ENCODE measurements around the gene SLK.

SLK gene

DNA sequence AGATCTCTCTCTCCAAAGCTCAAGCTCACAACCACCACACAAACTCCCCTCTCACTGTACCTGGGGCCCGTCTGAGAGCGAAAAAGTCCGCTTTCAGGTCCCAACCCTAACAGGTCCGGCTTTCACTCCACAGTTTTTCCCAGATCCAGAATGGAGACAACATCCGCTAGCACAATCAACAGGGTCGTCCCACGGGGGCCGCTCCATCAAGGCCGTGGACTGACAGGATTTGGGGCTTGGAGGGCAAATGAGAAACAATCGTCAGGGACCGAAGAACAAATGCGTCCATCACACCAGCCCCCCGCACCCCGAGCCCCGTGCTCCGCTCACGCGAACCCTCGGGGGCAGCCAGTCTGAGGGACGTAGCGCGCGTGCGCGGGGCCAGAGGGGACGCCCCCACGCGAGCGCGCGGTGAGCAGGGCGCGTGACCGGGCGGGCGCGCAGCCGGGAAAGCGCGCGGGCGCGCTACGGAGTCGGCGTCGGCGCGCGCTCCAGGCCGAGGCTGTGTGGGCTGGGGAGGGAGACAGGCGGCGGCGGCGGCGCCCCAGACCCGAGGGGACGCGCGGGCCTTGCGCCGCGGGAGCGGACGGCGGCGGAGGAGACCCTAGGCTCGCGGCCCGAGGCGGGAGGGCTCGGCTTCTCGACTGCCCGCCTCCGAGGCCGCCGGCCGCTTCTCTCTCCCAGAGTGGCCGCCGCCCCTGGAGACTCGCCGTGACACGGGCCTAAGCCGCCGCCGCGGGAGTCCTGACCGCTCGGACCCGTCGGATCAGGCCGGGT is at the start of gene SLK:
Gene SLK (plus strand): TSS at position 470 of the 777 bp plus-strand sequence. CDS start 606 bp downstream, outside the sequence.
- DNase-seq = peak; percentile 57

- DNase-seq = no peak
These were observed 49.5 kb upstream of the SLK start for GRCh38 chr10:103917302-103918052.

- peak; percentile 88 for DNase-seq
These were observed 48.7 kb upstream of the SLK start, which contains the start of gene STN1 for GRCh38 chr10:103918053-103918846. Gene STN1 (minus strand): TSS chr10:103918184. CDS start chr10:103917594, 590 bp downstream.

DNA sequence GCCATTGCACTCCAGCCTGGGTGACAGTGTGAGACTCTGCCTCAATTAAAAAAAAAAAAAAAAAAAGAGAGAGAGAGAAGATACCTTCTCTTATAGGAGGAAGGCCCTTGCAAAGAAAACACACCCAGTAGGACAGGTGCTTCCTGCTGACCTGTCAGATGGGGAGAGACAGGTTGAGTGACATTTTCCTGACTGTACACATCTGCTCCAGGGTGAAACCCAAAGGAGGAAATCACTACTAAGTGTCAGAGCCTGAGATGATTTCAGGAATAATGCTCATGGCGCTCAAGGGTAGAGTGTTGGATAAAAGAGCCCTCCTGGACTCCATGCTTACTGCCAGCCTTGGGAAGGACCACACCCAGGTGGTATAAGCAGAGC is 47.3 kb upstream of the SLK start:
- no peak for DNase-seq

GRCh38 chr10:103921248-103921647 is 45.7 kb upstream of the SLK start:
- DNase-seq = no peak

- DNase-seq = no peak
These were observed 45.2 kb upstream of the SLK start for GRCh38 chr10:103921750-103922195.

DNA sequence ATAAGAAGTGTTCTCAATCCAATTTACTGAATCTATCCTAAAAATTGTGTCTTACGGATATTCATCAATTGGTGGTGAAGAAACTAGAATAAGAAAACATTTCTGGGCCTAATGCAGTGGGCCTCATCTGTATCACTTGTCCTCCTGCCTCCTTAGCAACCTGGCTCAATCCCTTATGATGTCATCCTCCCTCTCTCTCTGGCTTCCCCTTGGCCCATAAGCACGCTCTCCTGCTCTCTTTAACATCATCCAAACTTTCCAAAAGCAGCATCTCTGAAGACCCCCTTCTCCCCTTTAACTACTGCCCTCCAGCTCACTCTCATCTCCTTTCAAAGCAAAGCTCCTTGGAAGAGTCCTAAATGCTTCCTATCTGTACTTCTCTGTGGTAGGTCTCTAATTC is 44.3 kb upstream of the SLK start:
- no peak for DNase-seq

DNA sequence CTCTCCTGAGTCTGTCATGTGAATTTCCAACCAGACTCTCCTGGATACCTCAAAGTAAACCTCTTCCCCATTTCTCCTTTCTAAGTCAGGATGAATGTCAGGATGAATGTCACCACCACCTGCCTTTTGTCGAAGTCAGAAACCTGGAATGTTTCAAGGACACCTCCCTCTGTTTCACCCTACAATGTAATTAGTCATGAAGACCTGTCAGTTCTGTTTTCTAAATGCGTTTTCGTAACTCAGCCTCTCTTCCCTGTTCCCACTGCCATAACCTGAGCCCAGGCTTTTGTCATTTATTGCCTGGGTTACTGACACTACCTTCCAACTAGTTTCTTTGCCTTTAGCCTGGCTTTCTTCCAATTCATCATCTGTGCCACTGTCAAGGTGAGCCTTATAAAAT is 43.4 kb upstream of the SLK start:
- no peak for DNase-seq

- DNase-seq = no peak
These were observed 41.3 kb upstream of the SLK start for GRCh38 chr10:103925591-103925990.

- DNase-seq = no peak
These were observed 40.1 kb upstream of the SLK start for GRCh38 chr10:103926722-103927319.

GRCh38 chr10:103928784-103929183 is 38.2 kb upstream of the SLK start:
- DNase-seq = no peak

- DNase-seq = no peak
These were observed 37.5 kb upstream of the SLK start for GRCh38 chr10:103929381-103929921.

- DNase-seq = no peak
These were observed 36.5 kb upstream of the SLK start for GRCh38 chr10:103930449-103930848.

DNA sequence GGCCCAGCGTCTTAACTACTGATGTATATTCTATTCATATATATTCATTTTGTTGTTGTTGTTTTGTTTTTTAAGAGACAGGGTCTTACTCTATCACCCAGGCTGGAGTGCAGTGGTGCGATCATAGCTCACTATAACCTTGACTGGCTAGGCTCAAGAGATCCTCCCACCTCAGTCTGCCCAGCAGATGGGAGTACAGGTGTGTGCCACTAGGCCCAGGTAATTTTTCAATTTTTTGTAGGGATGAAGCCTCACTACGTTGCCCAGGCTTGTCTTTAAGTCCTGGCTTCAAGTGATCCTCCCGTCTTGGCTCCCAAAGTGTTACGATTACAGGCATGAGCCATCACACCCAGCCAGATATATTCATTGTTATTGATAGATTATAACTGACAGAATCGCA is 36.1 kb upstream of the SLK start:
- DNase-seq = no peak

DNA sequence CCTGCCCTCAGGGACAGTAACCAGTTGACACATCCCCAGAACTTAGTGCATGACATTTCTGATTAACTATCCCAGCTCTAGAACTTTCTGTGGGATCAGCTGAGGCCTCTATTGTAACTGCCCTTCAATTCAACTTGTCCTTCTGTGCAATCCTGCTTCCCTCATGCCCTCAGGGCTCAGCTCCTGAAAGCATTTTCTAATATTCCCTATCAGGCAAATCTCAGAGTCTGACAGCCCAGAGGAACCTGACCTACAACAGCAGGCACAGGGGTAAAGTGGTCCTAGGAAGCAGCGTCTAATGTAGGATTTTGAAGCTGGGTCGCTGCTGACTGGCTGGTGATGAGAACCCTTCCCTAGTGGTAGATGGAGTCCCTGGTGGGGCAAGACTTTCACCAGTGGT is 35.3 kb upstream of the SLK start:
- no peak for DNase-seq

GRCh38 chr10:103932271-103932670 is 34.7 kb upstream of the SLK start:
- no peak for DNase-seq

DNA sequence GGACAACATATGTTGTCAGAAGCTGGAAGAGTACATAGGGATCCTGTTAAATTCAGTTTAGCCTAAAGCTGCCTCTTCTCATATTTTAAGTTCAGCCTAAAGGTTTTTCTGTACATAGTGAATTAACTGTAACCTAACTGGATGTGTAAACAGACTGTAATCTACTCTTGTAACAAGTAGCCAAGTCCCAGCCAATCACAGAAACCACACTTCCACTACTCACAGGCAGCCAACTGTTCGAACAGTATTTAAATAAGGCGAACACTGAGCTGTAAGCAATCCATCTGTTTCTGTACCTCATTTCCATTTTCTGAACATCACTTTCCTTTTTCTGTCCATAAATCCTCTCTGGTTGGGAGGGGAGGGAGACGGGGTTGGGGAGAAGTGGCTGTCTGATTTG is 34.0 kb upstream of the SLK start:
- peak; percentile 7 for DNase-seq

- DNase-seq = no peak
These were observed 33.3 kb upstream of the SLK start for GRCh38 chr10:103933557-103934121.

DNA sequence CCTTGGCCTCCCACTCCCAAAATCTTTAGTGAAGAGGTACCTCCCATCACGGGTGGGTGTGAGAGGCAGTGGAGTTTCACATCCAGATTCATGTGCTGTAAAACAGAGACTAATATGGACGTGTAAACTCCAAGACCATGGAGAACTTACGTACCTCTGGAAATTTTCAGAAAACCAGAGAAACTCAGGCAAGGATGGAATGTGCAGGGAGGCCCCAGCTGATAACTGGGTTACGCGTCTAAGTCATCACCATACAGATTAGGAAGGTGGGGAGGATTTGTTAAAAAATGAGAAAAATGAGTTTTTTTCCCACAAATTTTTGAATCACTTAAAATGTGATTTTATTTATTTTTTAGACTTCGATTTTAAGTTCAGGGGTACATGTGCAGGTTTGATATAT is 32.6 kb upstream of the SLK start:
- no peak for DNase-seq

- DNase-seq = no peak
These were observed 30.9 kb upstream of the SLK start for GRCh38 chr10:103936022-103936421.

DNA sequence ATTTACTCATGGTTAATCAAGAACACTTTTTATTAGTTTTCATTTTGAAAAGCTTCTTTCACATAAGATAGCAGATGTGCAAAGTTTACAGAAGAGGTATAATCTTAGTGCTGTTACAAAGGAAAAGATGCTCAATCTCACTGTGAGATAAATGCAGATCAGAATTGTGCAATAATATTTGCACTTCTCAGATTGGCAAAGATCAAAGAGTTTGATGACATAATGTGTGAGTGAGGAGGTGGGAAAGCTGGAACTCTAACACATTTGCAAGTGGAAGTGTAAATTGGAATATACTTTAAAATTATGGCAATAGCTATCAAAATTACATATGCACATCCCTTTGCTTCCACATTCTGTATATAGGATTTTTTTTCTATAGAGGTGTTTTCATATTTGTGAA is 27.4 kb upstream of the SLK start:
- no peak for DNase-seq

DNA sequence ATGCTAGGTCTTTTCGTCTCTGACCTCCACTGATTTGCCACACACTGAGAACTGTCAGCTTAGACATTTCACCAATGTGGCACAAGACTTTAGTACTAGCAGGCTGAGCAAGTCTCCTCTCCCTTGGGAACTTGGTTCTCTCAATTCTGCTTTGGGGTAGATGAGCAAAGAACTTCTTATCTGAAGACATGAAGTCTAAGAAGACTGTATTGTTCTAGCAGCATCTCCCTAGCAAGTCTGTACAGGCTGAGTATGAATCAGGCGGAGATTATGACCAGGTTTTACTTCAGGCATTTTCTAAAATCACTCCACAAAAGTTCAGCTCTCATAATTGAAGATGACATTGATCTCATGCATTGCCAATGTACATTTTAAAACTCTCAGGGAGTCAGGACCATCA is 25.1 kb upstream of the SLK start:
- no peak for DNase-seq

Measured in NCI-H526 treated with DMSO at 0.1 percent for 48 hours (cell line).